Aorta (tissue), 5 donors: ENCODE results near the gene ACTRT3. TPM values are rescaled to one million over a fixed set of nuclear protein-coding genes. Genes with fewer than 3 reads are reported as not detected.

Source experiments
- ATAC-seq: fragments of 200-7000 bp; cut with Tn5 transposase; one replicate; pipeline ENCODE4 v1.9.1; 2022; ENCODE audit warnings: moderate library complexity; ENCODE audit not compliant: low FRiP score
- DNase-seq, 2 donors: peaks; one replicate each; pipeline ENCODE4 v3.0.0-alpha.2; 2020
- H3K27ac ChIP-seq, 2 donors: one replicate each; pipeline ENCODE4 v1.5.1; 2013; ENCODE audit warnings: low read length in 2 of 2, mild to moderate bottlenecking in 2 of 2, moderate library complexity in 2 of 2, control low read depth in 1 of 2, inconsistent platforms in 1 of 2, low read depth in 1 of 2
- H3K27me3 ChIP-seq, 2 donors: one replicate each; pipeline ENCODE4 v1.6.1; 2013; ENCODE audit warnings: control low read depth in 1 of 2, low read length in 1 of 2, mild to moderate bottlenecking in 1 of 2, moderate library complexity in 1 of 2; ENCODE audit not compliant: insufficient read depth in 2 of 2, control insufficient read depth in 1 of 2
- H3K36me3 ChIP-seq, 2 donors: one replicate each; pipeline ENCODE4 v1.6.1; 2013; ENCODE audit warnings: control low read depth in 1 of 2, low read length in 1 of 2, mild to moderate bottlenecking in 1 of 2; ENCODE audit not compliant: insufficient read depth in 2 of 2, control insufficient read depth in 1 of 2
- H3K4me1 ChIP-seq, 2 donors: one replicate each; pipeline ENCODE4 v1.6.1; 2013; ENCODE audit warnings: low read length in 2 of 2, control low read depth in 1 of 2, mild to moderate bottlenecking in 1 of 2, moderate library complexity in 1 of 2; ENCODE audit not compliant: insufficient read depth in 2 of 2, control insufficient read depth in 1 of 2
- H3K4me3 ChIP-seq, 2 donors: one replicate each; pipeline ENCODE4 v1.5.1; 2013; ENCODE audit warnings: low read length in 2 of 2, control low read depth in 1 of 2, mild to moderate bottlenecking in 1 of 2
- H3K9me3 ChIP-seq: one replicate; pipeline ENCODE4 v1.6.1; 2013; ENCODE audit warnings: mild to moderate bottlenecking, low read length; ENCODE audit not compliant: control insufficient read depth
- WGBS, 2 donors: extraction: QIAGEN DNeasy Blood & Tissue Kit; methylation state at CpG; one replicate each; pipeline ENCODE4 v1.1.7; 2013; 5-methylcytosine and 5-hydroxymethylcytosine counted together
- intact Hi-C, 2 donors: fragments of 100-400 bp; cut with DNase I; formaldehyde crosslinking; loops; one replicate each; pipeline versions ENCODE4 v1.14.2 to v1.15.0; 2022
- long read RNA-seq, 2 donors: library from polyadenylated mRNA; unstranded; transcript quantifications; one replicate each; pipeline ENCODE4 v2.0.0, GENCODE V29; 2020 to 2021
- polyA plus RNA-seq, 2 donors: library from polyadenylated mRNA; stranded (reverse); fragments of 200-250 nt; gene quantifications; one replicate each; pipeline ENCODE4 v1.2.3, GENCODE V29; 2013
- total RNA-seq, 2 donors: library from RNA; stranded (reverse); fragmentation: NEBNext Ultra II Directional; extraction: Animal tissue kit (Norgen Biotek cat#: 25700); gene quantifications; one replicate each; pipeline ENCODE4 v1.2.1, GENCODE V29; 2021
- donor health status: healthy with polysubstance abuse.
- donor health status: Bipolar disorder and iron deficiency.
- donor health status: DM: no; HTN: no; CAD: no.
- donor health status: DM: no; HTN: no; CAD: no.
- donor health status: DM: yes; HTN: yes; CAD: no.

ACTRT3 gene
- total RNA-seq (1 to 10 TPM; 1.6 to 2.1 TPM), polyA plus RNA-seq (1 to 10 TPM; 1.3 to 3.9 TPM)
- long read RNA-seq, donor 1, transcript ACTRT3-201 (2 exons, 2,005 nt) = major isoform, 10 of 12 reads
- long read RNA-seq, donor 1, partial matches to known transcripts = 0 of 12 reads
- long read RNA-seq, donor 1, other reads (novel, unspliced or antisense) = 2 of 12 reads
- long read RNA-seq, donor 2, partial matches to known transcripts = 0 of 3 reads
- long read RNA-seq, donor 2, other reads (novel, unspliced or antisense) = 0 of 3 reads

DNA sequence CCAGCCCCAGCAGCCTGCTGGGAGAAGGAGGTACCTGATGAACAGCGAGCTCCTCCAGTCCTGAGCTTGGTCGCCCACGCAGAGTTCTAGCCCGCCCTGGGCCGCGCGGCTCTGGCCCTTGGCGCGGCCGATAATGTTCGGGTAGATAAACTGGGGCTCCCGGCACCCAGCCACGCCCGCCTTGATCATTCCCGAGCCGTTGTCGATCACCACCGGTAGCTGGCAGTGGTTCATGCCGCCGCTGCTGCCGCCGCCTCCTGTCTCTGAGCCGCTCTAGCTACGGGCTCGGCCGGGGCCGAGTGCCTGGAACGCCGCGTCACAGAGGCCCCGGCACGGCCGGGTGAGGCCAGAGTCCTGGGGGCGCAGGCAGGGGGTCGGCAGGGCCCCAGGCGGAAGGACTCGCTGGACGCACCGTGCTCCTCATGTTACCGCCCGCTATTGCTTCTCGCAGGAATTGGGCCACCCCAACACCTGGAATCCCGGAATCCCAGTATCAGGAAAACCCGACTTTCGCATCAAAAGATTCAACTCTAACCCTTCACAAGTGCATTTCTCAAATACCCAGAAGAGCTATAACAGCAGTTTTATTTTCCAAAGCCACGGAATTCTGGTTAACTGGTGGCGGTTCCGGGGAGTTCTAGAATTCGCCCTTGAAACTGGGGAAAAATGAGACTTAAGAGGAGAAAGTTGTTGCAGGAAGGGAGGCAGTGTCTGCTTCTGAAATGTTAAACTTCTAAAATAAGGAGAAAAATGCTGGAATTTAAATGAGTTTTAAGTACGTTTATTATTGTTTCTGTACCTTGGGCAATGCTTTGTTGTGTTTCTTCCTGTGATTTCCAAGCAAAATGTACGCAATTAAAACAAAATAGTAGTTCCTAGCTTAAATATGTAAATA is at the start of gene ACTRT3:
TSS of gene ACTRT3 (minus strand) at position 275 of the 895 bp plus-strand sequence. CDS start at position 234, 41 bp downstream.
- 1% methylated on average over 50 to 51 of the region's 51 CpGs for WGBS, 2 donors
- Histone ChIP-seq H3K27ac (peak within 1 kb of the TSS; percentile 71 to 83), H3K4me3 (peak within 1 kb of the TSS; percentile 62 to 67), H3K4me1 (peaks cover 0 to 5% of the 10 kb centered on the region in 2 donors), H3K9me3 (no peaks in the 10 kb centered on the region), H3K27me3 (no peaks in the 10 kb centered on the region), H3K36me3 (no peaks in the 10 kb centered on the region)
- intact Hi-C loops = loop anchor here (5.0 to 10.0 kb wide), 5 partner anchors 102 to 1675 kb away; partner anchors contain the start of genes GOLIM4 (in 1 of the 2) and SEC62 (in 1 of the 2)
- DNase-seq (peak; percentile 83 to 89), ATAC-seq (peak; percentile 33)

DNA sequence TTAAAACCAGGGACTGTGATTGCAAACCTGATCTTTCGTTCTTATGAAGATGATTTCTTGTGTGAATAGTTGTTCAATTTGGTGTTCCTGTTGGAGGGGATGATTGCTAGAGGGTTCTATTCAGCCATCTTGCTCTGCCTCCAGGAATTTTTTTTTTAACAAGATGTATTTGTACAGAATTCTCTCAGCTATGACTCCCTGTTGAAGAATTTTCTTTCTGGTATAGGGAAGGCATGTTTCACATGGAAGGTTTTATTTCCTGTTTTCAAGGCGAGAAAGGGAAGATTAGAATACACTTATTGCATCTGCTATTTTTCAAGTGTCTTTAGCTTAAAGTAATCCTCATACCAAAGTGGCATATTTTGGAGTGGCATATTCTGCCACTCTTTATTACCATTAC is 49.0 kb upstream of the ACTRT3 start:
- DNase-seq = no peak
- Histone ChIP-seq H3K4me1 (no peaks in the 10 kb centered on the region), H3K36me3 (no peaks in the 10 kb centered on the region), H3K9me3 (no peaks in the 10 kb centered on the region), H3K27ac (no peak overlapping the region), H3K4me3 (no peak overlapping the region), H3K27me3 (no peaks in the 10 kb centered on the region)
- WGBS, 2 donors = 65 to 68% methylated on average over 2 of the region's 2 CpGs
- intact Hi-C loops = no loop called here
- no peak for ATAC-seq

DNA sequence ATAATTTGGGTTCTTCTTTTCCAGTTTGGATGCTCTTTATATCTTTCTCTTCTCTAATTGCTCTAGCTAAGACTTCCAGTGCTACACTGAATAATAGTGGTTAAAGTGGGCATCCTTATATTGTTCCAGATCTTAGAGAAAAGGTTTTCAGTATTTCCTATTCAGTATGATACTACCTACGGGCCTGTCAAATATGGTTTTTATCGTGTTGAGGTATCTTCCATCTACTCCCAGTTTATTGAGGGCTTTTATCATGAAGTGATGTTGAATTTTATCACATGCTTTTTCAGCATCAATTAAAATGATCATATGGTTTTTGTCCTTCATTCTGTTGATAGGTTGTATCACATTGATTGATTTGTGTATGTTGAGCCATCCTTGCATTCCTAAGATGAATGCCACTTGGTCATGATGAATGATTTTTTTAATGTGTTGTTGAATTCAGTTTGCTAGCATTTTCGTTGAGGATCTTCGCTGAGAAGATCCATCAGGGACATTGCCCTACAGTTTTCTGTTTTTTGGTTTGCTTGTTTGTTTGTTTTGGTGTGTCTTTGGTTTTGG is 46.3 kb upstream of the ACTRT3 start:
- H3K9me3 ChIP-seq = no peaks in the 10 kb centered on the region
- DNase-seq (no peak), ATAC-seq (no peak)
- no peak overlapping the region for H3K27ac ChIP-seq
- WGBS, 2 donors = 92 to 97% methylated on average over 4 of the region's 4 CpGs
- no peak overlapping the region for H3K4me3 ChIP-seq
- no peaks in the 10 kb centered on the region for H3K36me3 ChIP-seq
- no peaks in the 10 kb centered on the region for H3K4me1 ChIP-seq
- no peaks in the 10 kb centered on the region for H3K27me3 ChIP-seq
- intact Hi-C loops = no loop called here

DNA sequence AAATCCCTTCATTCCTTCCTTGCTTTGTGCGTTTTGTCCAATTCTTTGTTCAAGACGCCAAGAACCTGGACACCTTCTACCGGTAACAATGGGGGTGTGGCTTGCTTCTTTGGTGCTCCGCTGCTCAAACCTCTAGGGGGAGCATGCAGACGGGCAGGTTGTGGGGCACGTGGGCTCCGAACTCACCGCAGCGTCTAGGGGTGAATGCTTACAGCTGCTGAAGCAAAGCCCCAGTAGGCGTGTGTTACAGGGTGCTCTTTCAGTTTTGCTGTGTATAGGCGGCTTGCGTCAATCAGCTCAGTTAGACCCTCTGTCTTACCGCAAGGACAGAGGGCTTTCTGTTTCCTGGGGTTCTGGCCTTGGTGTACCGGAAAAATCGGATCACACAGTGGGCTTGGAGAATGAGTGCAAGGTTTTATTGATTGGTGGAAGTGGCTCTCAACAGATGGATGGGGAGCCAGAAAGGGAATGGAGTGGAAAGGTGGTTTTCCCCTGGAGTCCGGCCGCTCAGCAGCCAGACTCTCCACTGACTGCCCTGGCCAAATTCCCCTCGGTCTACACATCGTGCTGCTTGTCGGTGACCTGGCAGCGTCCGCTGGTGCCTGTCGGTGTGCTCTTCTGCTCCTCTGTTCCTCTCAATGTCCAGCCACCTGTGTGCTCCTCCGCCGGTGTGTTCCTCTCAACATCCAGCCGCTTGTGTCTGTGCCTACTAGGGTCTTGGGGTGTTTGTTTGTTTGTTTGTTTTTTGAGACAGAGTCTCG is 44.6 kb upstream of the ACTRT3 start:
- Histone ChIP-seq H3K4me1 (no peaks in the 10 kb centered on the region), H3K36me3 (no peaks in the 10 kb centered on the region), H3K4me3 (no peak overlapping the region), H3K9me3 (no peaks in the 10 kb centered on the region), H3K27ac (no peak overlapping the region), H3K27me3 (no peaks in the 10 kb centered on the region)
- intact Hi-C loops = no loop called here
- DNase-seq = peak in 1 of 2 donors; percentile 51
- no peak for ATAC-seq
- 71 to 72% methylated on average over 27 of the region's 27 CpGs for WGBS, 2 donors

DNA sequence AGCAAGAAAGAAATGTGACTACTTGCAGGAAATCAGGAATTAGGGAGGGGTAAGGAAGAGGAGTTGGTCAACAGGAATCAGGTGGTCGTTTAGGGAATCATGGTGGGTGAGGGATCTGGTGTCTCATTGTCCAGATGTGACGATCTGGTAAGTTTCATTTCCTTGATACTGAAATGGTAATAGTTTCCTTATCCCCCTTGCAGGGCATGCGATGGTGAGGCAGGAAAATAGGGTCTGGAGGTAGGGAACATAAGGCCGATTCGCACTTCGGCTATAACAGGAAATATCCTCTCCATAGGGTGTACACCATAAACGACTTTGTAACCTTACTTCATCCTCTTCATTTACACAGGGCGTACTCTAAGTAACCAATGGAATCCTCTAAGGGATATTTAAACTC is 43.9 kb upstream of the ACTRT3 start:
- no peaks in the 10 kb centered on the region for H3K4me1 ChIP-seq
- ATAC-seq (no peak), DNase-seq (no peak)
- intact Hi-C loops = no loop called here
- no peak overlapping the region for H3K4me3 ChIP-seq
- no peaks in the 10 kb centered on the region for H3K27me3 ChIP-seq
- H3K36me3 ChIP-seq = no peaks in the 10 kb centered on the region
- WGBS, 2 donors = 63 to 81% methylated on average over 8 of the region's 8 CpGs
- no peak overlapping the region for H3K27ac ChIP-seq
- no peaks in the 10 kb centered on the region for H3K9me3 ChIP-seq

DNA sequence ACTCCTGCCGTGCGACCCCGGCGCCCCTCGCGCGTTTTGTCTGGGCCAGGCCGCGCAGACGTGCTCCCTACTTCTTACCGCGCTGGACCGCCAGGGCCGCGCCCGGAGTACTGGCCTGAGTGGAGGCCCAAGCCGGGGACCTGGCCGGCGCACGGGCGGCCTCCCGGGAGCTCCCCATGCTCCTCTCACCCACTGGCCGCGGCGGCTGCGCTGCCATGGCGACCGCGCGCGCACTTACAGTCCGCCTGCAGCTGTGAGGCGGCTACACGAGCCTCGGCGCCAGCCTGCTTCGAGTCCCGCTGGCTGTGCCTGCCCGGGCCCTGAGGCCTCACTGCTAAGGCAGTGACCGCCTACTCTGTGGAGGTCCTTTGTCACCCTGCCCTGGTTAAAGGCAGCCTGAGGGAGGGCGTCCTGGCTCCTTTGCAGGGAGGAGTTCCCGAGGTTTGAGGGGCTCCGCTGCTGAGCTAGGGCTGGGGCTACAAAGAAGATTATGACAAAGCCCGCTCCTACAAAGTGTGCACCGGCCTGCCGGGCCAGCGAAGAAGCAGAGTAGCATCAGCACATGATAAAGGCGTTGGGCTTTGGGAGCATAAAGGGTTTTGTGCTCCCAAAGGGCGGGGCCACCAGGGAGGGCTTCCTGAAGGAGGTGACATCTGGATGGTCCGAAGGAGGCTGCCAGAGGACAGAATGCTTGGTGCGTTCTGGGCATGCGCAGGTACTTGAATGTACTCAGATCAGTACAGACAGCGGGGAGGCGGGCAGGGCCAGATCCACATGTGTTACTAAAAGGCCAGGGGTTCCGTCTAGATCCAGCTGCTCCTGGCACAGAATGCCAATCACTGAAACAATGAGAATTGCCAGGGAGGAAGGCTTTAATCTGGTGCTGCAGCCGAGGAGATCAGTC is 43.2 kb upstream of the ACTRT3 start, which contains the start of the genes LRRC34 and LRRIQ4:
TSS of gene LRRC34 (minus strand) at position 573 of the 904 bp plus-strand sequence. CDS start at position 217, 356 bp downstream.
TSS of gene LRRIQ4 (plus strand) at position 539 of the 904 bp plus-strand sequence. CDS start 9,052 bp downstream, outside the sequence.
- Histone ChIP-seq H3K27ac (peak within 1 kb of the TSS; percentile 24 to 79), H3K4me1 (no peaks in the 10 kb centered on the region), H3K9me3 (no peaks in the 10 kb centered on the region), H3K27me3 (no peaks in the 10 kb centered on the region), H3K4me3 (peak within 1 kb of the TSS; percentile 60 to 81), H3K36me3 (no peaks in the 10 kb centered on the region)
- DNase-seq (peak; percentile 87 to 90), ATAC-seq (peak; percentile 92)
- intact Hi-C loops = no loop called here
- WGBS, 2 donors = 4 to 10% methylated on average over 42 to 56 of the region's 56 CpGs

DNA sequence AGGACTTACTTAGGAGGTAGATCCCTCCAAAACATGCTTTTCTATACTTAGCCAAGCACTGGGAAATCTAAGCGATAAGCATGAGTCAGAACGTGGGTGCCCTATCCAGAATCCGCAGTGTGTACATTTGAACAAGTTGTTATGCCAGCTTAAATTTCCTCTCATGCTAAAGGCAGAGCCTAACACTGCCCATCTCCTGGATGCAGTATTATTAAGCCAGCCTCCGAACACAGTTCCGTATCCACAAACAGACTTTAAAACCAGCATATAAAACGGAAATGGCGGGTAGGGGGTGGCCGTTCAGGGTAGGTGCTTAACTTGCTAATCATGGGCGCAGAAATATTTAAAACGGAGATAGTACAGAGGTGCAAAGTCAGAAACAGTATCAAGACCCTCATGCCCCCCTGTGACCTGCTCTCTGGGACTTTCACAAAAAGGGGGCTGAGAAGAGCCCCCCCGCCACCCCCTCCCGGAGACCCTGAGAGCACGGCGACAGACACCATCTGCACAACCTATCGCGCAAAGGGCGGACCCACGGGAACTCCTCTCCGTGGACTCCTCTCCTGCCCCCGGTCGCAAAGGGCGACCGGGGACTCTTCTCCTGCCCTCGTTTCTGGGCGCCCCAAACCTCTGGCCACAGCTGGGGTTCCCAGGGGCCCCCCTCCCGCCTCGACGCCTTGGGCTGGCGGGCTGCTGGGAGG is 42.4 kb upstream of the ACTRT3 start:
- no peak for DNase-seq
- intact Hi-C loops = no loop called here
- Histone ChIP-seq H3K9me3 (no peaks in the 10 kb centered on the region), H3K27me3 (no peaks in the 10 kb centered on the region), H3K4me1 (no peaks in the 10 kb centered on the region), H3K36me3 (no peaks in the 10 kb centered on the region), H3K4me3 (peak overlapping the region; percentile 60 to 81), H3K27ac (peak overlapping the region; percentile 24 to 79)
- peak; percentile 68 for ATAC-seq
- 0 to 1% methylated on average over 29 of the region's 29 CpGs for WGBS, 2 donors
